Measurements from ENCODE around the gene MXD1. TPM values are rescaled to one million over a fixed set of nuclear protein-coding genes. Genes with fewer than 3 reads are reported as not detected.

The MXD1 gene
- total RNA-seq, 3 donors from 2014 or later, result 5.8 to 17.3 (median 10.2) TPM

DNA sequence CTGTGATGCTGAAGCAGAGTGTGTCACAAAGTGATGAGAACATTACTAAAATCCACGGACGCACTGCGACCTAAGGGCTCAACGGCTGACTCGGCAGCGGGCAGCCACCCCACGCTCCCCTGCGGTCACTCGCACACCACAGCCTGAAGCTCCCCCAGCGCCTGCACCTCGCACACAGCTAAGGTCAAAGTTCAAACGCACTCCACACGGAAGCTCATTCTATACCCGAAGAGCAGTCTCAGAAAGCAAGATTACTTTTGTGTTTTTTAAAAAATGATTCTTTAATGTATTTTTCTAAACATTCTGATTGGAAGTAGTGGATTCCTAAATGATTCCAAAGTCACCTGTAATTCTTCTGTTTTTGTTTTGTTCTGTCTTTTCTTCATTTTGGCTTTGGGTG lies 24.8 kb downstream of the MXD1 start:
- Histone ChIP-seq H3K4me1 (no peaks in the 10 kb centered on the region), H3K9me3 (no peaks in the 10 kb centered on the region), H3K4me3 (no peak overlapping the region), H3K27ac (no peak overlapping the region), H3K36me3 (peaks cover 8% of the 10 kb centered on the region), H3K27me3 (no peaks in the 10 kb centered on the region)
- intact Hi-C loops (cut with DNase I; ENCODE audit: low total_unique reads), result no loop called here
- DNase-seq (ENCODE audit: low spot score in 2 of 2), result no peak
- TF ChIP-seq POLR2A (IDR thresholded peaks at IDR 0.05) (no peak), POLR2AphosphoS5 (IDR thresholded peaks at IDR 0.05) (no peak), CTCF (IDR thresholded peaks at IDR 0.05) (no peak)

GRCh38 chr2:69940691-69941090 lies 25.8 kb downstream of the MXD1 start:
- DNase-seq (ENCODE audit: low spot score in 2 of 2), result no peak
- no peak overlapping the region for H3K27ac ChIP-seq
- intact Hi-C loops (cut with DNase I; ENCODE audit: low total_unique reads), result no loop called here
- H3K9me3 ChIP-seq, result no peaks in the 10 kb centered on the region
- H3K36me3 ChIP-seq, result peaks cover 8% of the 10 kb centered on the region
- H3K4me3 ChIP-seq, result no peak overlapping the region
- no peaks in the 10 kb centered on the region for H3K4me1 ChIP-seq
- TF ChIP-seq CTCF (IDR thresholded peaks at IDR 0.05), result no peak
- no peak for TF ChIP-seq POLR2A (IDR thresholded peaks at IDR 0.05)
- no peak for TF ChIP-seq POLR2AphosphoS5 (IDR thresholded peaks at IDR 0.05)
- H3K27me3 ChIP-seq, result no peaks in the 10 kb centered on the region

DNA sequence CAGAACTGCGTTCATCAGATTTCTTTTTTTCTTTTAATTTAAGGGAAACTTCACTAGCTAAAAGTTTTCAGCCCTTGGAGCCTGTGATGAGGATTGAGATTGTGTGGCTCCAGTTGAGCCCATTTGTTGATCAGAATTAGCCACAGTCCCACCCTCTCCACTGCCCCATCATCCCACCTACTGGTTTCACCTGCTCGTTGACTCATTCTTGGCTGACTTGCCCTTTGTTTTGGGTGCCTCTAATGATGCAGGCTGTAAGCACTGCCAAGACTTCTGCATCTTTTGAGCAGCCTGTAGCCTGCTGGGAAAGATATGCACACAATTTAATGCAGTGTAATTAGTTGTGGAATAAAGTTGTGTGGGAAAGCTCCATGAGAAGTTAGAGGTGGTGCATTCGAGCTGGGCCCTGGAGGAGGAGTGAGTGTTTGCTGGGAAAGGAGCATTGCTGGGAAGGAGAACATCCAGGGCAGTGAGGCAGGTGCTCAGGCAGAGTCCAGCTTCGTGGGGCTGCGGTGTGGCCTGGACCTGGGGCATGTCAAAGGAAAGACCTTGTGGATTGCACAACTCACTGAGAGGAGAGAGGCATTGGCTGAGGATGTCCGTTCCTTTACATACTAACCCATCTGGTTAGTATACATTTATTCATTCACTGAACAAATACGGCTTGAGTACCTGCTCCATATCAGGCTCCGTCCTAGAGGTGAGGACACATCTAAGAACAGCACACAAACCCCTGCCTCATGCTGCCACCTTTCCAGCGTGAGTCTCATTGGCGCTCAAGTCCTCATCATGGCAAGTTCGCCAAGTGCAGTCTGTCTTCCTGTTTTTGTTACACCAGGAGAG lies 28.3 kb downstream of the MXD1 start:
- Histone ChIP-seq H3K4me1 (no peaks in the 10 kb centered on the region), H3K9me3 (no peaks in the 10 kb centered on the region), H3K36me3 (peaks cover 4% of the 10 kb centered on the region), H3K27me3 (no peaks in the 10 kb centered on the region), H3K4me3 (no peak overlapping the region), H3K27ac (peak overlapping the region in 1 of 2 donors; percentile 12)
- intact Hi-C loops (cut with DNase I; ENCODE audit: low total_unique reads), result no loop called here
- no peak for DNase-seq (ENCODE audit: low spot score in 2 of 2)
- no peak for TF ChIP-seq CTCF (IDR thresholded peaks at IDR 0.05)
- TF ChIP-seq POLR2AphosphoS5 (IDR thresholded peaks at IDR 0.05), result no peak
- no peak for TF ChIP-seq POLR2A (IDR thresholded peaks at IDR 0.05)

DNA sequence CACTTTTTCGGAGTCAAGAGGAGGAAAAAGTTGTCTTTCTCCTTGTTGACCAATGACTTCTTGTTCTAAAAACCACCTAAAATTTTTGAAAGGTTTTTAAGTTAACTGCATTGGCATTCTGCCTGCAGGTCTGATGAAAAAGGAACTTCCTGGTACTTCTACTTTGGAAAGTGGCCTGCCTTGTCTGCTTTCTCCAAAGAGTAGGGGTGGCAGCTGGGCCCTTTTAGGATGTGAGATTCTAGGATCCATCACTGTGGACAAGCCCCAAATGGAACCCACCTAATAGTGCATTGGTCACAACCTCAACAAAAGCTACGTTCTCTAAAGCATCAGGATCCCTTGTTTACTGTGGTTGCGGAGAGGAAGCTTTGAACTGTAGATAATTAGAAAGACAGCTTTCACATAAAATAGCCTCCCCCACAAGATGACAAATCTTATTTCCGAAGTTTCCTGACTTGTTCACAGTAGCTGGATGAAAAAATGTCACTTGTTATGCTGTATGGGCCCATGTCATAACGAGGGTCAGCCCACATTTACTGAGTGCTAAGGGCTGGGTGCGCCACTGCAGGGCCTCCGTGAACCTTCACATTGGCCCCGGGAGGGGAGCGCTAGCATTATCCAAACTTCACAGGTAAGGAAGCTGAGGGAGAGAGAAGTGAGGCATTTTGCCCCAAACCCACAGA lies 29.1 kb downstream of the MXD1 start:
- TF ChIP-seq CTCF (IDR thresholded peaks at IDR 0.05) (no peak), POLR2A (IDR thresholded peaks at IDR 0.05) (no peak), POLR2AphosphoS5 (IDR thresholded peaks at IDR 0.05) (no peak)
- Histone ChIP-seq H3K27me3 (no peaks in the 10 kb centered on the region), H3K36me3 (no peaks in the 10 kb centered on the region), H3K27ac (no peak overlapping the region), H3K9me3 (no peaks in the 10 kb centered on the region), H3K4me1 (no peaks in the 10 kb centered on the region), H3K4me3 (no peak overlapping the region)
- DNase-seq (ENCODE audit: low spot score in 2 of 2), result no peak
- intact Hi-C loops (cut with DNase I; ENCODE audit: low total_unique reads), result no loop called here

DNA sequence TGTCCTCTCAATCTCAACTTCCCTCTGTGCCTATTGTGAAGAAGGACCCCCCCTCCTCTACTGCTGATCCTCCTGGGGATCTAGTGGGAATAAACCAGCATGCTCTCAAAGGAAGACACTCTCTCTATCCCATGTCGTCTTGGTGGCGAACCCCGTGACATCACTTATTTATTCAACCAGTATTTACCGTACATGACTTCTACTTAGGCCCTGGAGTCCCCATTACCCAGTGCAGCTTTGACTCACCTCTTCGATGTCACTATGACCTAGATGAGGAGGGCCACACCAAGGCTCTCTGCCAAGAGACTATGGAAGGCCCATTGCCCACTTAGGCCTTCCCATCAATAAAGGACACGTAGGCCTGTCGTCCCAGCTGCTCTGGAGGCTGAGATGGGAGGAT lies 29.8 kb downstream of the MXD1 start:
- Histone ChIP-seq H3K4me3 (no peak overlapping the region), H3K4me1 (no peaks in the 10 kb centered on the region), H3K27ac (no peak overlapping the region), H3K9me3 (no peaks in the 10 kb centered on the region), H3K27me3 (no peaks in the 10 kb centered on the region), H3K36me3 (no peaks in the 10 kb centered on the region)
- no peak for TF ChIP-seq CTCF (IDR thresholded peaks at IDR 0.05)
- no peak for TF ChIP-seq POLR2A (IDR thresholded peaks at IDR 0.05)
- TF ChIP-seq POLR2AphosphoS5 (IDR thresholded peaks at IDR 0.05), result no peak
- intact Hi-C loops (cut with DNase I; ENCODE audit: low total_unique reads), result no loop called here
- no peak for DNase-seq (ENCODE audit: low spot score in 2 of 2)

All from breast epithelium (tissue), 4 donors.